ENCODE data around the gene SERINC5.

Gene SERINC5

GRCh38 chr5:80191991-80192398 lies 63.9 kb downstream of the SERINC5 start:
- TF ChIP-seq MAX (IDR thresholded peaks at IDR 0.05; ENCODE audit: low read depth, low read length) = no peak
- no peak for TF ChIP-seq CTCF (IDR thresholded peaks at IDR 0.05; ENCODE audit: low read depth, low read length)
- TF ChIP-seq POLR2A (IDR thresholded peaks at IDR 0.05; ENCODE audit: extremely low read depth, insufficient read length) = no peak
- TF ChIP-seq MYC (IDR thresholded peaks at IDR 0.05; ENCODE audit: low read depth, low read length) = no peak
- H3K4me3 ChIP-seq (ENCODE audit: low read depth, low read length) = no peak overlapping the region
- no peak for DNase-seq (ENCODE audit: low read depth)

- DNase-seq (ENCODE audit: low read depth) = no peak
- no peak overlapping the region for H3K4me3 ChIP-seq (ENCODE audit: low read depth, low read length)
- no peak for TF ChIP-seq MYC (IDR thresholded peaks at IDR 0.05; ENCODE audit: low read depth, low read length)
- TF ChIP-seq CTCF (IDR thresholded peaks at IDR 0.05; ENCODE audit: low read depth, low read length) = no peak
- TF ChIP-seq POLR2A (IDR thresholded peaks at IDR 0.05; ENCODE audit: extremely low read depth, insufficient read length) = no peak
- no peak for TF ChIP-seq MAX (IDR thresholded peaks at IDR 0.05; ENCODE audit: low read depth, low read length)
Observed at GRCh38 chr5:80191397-80191796, 64.5 kb downstream of the SERINC5 start.

- no peak overlapping the region for H3K4me3 ChIP-seq (ENCODE audit: low read depth, low read length)
- TF ChIP-seq MYC (IDR thresholded peaks at IDR 0.05; ENCODE audit: low read depth, low read length) = no peak
- TF ChIP-seq POLR2A (IDR thresholded peaks at IDR 0.05; ENCODE audit: extremely low read depth, insufficient read length) = no peak
- TF ChIP-seq CTCF (IDR thresholded peaks at IDR 0.05; ENCODE audit: low read depth, low read length) = no peak
- no peak for TF ChIP-seq MAX (IDR thresholded peaks at IDR 0.05; ENCODE audit: low read depth, low read length)
- DNase-seq (ENCODE audit: low read depth) = no peak
Observed at GRCh38 chr5:80190960-80191359, 64.9 kb downstream of the SERINC5 start.

- TF ChIP-seq MAX (IDR thresholded peaks at IDR 0.05; ENCODE audit: low read depth, low read length) = no peak
- no peak for TF ChIP-seq MYC (IDR thresholded peaks at IDR 0.05; ENCODE audit: low read depth, low read length)
- no peak for TF ChIP-seq POLR2A (IDR thresholded peaks at IDR 0.05; ENCODE audit: extremely low read depth, insufficient read length)
- no peak for TF ChIP-seq CTCF (IDR thresholded peaks at IDR 0.05; ENCODE audit: low read depth, low read length)
- DNase-seq (ENCODE audit: low read depth) = no peak
- H3K4me3 ChIP-seq (ENCODE audit: low read depth, low read length) = no peak overlapping the region
Observed at GRCh38 chr5:80189701-80190100, 66.1 kb downstream of the SERINC5 start.

- DNase-seq (ENCODE audit: low read depth) = no peak
- TF ChIP-seq CTCF (IDR thresholded peaks at IDR 0.05; ENCODE audit: low read depth, low read length) (no peak), MYC (IDR thresholded peaks at IDR 0.05; ENCODE audit: low read depth, low read length) (no peak), POLR2A (IDR thresholded peaks at IDR 0.05; ENCODE audit: extremely low read depth, insufficient read length) (no peak), MAX (IDR thresholded peaks at IDR 0.05; ENCODE audit: low read depth, low read length) (no peak)
Observed at GRCh38 chr5:80189201-80189600, 66.6 kb downstream of the SERINC5 start.

More at GRCh38 chr5:80189201-80189600, 66.6 kb downstream of the SERINC5 start:
- H3K4me3 ChIP-seq (ENCODE audit: low read depth, low read length) = no peak overlapping the region

All from NB4 (cell line).